Measurements from ENCODE around the gene APBB2.
A peak's percentile ranks its signal among the peaks of the same experiment; 100 is the strongest.
"Not testable (repeated sequence)": the region's sequence is repeated elsewhere in the genome, so short reads cannot be mapped to it uniquely, and the experiment has no call there.

APBB2 gene

GRCh38 chr4:40934676-40935075 lies 279.7 kb downstream of the APBB2 start:
- DNase-seq (ENCODE audit: low spot score), result no peak

- no peak for DNase-seq (ENCODE audit: low spot score)
Observed at GRCh38 chr4:40933272-40934053, 280.9 kb downstream of the APBB2 start.

DNA sequence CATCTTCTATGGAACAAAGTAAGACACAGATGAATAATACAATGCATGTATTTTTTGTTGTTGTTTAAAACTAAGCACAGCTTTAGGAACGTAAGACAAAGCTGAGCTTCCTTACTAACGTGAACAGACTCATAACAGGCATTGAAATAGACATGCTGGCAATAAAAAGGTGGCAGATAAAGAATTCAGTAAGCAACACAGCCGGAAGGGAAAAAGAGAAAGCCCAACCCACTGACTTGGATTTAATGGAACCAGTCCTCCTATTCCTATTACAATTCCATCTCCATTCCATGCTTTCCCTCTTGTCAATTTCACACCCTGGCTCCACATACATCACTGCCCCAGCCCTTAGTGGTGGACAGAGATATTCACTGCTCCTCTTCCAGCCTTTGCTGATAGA lies 282.5 kb downstream of the APBB2 start:
- DNase-seq (ENCODE audit: low spot score), result no peak

DNA sequence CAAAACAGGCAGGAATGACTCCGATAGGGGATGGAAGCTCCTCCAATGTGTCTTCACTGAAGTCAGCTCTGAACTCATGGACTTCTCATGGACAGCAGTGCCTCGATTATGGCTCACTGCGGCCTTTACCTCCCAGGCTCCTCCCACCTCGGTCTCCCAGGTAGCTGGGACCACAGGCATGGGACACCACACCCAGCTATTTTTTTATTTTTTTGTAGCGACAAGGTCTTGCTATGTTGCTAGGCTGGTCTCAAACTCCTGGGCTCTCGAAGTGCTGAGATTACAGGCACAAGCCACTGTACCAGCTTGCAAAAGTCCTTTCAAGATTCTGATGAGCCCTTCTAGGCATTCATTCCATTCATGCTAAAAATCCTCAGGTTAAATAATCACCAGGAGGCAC lies 283.1 kb downstream of the APBB2 start:
- DNase-seq (ENCODE audit: low spot score), result no peak

DNA sequence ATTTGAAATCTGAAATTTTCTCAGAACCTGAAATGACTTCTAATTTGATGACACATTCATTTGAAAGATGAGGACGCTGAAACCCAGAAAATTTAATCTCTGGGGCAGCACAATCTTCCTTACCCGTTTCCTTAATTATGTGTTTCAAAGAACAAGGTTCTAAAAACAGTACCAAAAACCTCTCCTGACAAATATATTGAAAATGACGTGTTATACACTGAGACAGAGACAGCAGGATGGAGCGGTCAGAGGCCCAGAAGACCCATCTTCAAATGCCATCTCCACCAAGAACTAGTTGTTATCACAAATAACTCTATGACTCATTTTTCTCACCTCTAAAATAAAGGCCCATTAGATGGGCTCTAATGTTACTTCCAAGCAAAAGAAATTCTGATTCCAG lies 287.3 kb downstream of the APBB2 start:
- no peak for DNase-seq (ENCODE audit: low spot score)

- DNase-seq (ENCODE audit: low spot score), result no peak
Observed at GRCh38 chr4:40924793-40925117, 289.6 kb downstream of the APBB2 start.

DNA sequence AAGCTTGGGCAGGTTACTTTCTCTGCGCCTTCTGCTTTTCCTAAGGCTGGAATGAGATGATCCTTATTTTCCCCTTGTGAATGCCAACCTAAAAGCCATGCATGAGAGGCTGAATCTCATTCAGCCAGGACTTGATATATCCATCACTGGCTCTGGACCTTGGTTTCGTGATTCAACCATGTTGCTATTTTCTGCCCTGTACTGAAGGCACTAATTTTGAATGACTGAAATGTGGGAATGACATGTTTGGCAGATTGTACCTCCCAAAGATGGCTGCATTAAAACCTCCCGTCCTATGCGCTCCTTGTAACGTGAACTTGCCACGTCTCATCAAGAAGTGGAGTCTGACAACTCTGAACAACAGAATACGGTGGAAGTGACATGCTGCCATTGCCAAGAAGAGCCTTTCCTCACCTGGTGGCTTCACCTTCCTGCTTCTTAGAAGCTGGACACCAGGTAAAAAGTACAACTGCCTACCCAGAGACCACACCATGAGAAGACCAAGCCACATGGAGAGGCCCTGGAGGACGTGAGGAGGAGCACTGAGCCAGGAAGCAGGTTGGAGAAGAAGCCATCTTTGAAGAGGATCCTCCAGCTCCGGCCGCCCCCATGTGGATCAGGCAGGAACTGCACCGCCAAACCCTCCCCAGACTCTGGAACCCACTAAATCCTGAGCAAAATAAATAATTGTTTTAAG lies 290.1 kb downstream of the APBB2 start:
- peak; percentile 46 for DNase-seq (ENCODE audit: low spot score)

DNA sequence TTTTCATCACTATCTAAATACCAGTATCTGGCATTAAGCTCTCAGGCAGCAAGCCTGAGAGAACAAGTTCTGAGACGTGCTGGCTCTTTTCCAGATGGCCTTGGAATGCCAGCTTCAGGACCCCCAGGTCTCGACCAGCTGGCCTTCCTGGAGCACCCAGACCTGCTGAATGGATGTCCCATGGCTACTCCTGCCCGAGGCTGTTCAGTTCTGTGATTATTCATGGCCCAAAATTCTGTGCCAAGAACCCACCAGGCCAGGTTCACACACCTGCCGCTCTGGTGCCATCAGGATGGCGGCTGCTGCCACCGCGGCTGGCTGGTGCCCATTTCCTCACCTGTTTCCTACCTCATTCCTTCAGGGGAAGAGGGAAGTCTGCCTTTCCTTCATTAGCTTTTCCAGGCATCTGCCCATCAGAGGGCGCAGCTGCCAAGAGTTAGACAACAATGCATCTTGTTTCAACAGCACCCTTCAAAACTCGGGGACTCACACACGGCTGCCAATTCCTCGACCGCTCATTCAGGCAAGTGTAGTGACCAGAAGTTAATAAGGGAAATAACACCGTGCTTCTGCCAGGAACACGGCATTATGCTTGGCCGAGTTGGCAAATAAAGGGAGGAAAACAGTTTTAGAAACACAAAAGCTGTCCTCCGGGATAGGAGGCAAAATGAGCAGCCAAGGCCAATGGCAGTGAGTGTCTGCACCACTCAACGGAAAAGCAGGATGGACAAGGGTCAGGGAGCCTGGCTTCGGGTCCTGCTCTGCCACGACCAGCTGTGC lies 290.8 kb downstream of the APBB2 start:
- no peak for DNase-seq (ENCODE audit: low spot score)

DNA sequence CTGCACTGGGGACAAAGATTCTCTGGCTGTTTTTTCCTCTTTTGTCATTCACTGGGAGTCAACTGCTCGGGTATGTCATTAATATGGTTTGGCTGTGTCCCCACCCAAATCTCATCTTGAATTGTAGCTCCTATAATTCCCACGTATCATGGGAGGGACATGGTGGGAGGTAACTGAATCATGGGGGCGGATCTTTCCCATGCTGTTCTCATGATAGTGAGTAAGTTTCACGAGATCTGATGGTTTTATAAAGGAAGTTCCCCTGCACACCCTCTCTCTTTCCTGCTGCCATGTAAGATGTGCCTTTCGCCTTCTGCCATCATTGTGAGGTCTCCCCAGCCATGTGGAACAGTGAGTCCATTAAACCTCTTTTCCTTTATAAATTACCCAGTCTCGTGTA lies 294.4 kb downstream of the APBB2 start:
- DNase-seq (ENCODE audit: low spot score), result not testable (repeated sequence)

DNA sequence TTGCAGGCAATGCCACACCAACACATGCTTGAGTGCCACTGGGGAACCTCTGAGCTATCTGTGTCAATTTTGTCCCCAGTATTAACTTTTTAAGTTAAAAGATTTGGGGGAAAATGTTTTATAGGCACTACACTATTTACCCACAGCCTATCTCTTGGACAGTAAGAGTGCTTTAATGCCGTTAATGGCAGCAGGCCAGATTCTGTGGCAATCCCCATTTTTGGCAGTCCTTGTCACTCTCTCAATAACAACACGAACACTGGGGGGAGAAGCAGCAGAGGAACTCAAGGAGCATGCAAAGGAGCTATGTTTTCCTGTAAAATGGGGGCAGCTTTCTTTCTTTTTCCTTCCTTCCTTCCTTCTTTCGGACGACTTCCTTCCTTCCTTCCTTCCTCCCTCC lies 296.0 kb downstream of the APBB2 start:
- no peak for DNase-seq (ENCODE audit: low spot score)

DNA sequence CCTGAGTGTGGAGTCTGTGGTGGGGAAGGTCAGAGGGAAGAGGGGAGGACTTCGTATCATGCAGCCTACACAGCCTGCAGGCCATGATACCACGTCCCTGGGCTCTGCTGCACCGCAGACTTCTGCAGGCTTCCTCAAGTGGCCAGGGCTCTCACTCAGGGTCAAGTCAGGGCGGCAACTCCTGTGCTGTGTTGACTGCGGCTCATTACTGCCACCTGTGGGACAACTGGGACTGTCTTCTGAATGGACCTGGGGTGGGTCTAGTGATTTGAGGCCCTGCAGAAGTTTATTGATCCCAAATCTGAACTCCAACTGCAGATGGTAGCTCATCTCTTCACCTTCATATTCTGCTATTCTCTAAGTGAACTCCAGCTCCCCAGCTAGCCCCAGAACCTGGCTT lies 297.5 kb downstream of the APBB2 start:
- peak; percentile 16 for DNase-seq (ENCODE audit: low spot score)

- no peak for DNase-seq (ENCODE audit: low spot score)
Observed at GRCh38 chr4:40916218-40916555, 298.2 kb downstream of the APBB2 start.

DNA sequence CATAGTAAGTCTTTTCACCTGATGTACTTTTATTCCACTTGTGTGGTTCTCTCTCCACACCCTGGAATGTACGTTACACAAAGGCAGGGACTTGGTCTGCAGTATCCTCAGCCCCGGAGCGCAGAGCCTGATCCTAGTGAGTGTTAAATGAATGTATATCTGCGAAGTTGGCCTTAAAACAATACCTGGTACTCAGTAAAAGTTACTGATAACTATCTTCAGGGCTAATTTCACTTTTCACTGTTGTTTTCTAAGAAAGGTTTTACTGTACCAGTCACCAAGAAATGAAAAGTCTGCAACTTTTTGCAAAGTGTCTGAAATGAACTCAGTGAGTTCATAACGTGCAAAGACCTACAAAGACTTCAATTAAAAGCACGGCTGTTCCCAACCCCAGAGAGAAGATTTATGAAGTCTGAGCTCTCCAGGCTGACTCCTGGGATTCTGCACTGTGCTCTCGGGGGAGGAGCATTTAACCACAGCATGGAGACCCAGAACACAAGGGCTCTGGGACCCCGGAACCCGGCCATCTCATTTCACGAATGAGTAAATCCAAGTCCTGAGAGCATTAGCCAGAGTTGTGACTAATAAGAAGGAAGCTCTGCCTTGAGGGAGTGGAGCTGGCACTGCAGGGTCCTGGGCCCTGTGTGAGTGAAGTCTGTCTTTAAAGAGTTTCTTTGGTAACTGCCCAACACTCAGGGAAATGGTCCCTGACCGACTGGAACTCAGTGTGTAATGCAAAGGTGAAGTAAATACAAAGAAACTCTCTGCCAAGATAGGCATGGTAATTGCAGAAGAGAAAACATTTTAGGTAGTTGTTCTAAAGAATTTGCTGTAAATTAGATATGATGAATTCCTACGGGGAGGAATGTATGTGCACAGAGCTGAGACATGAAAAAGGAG lies 298.8 kb downstream of the APBB2 start:
- no peak for DNase-seq (ENCODE audit: low spot score)

DNA sequence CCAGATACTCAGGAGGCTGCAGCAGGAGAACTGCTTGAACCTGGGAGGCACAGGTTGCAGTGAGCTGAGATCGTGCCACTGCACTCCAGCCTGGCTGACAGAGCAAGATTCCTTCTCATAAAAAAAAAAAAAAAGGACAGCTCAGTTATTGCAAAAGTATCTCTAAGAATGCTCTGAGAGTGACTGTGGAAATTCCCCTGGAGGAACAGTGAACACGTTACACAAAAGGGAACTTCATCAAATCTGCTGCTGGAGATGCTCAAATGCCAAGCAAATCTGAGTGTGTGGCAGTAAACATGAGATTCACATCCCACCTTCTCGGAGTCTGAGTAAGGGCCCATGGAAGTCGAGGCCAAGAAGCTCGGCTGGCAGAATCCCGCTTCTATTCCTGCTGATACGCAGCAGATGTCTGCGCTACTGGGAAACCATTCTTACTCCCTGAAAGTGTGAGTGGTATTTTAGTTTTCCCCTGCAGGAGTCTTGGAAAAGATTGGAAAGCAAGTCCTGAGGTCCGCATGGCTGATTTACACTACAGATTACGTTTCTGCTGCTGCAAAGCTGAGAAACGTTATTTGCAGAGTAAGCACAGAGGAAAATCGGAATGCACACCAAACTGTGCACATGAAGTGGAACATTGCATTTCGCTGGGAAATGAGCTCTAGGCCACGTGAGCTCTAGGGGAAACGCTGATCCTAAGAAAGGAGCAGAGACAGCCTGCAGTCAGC lies 301.7 kb downstream of the APBB2 start:
- no peak for DNase-seq (ENCODE audit: low spot score)

DNA sequence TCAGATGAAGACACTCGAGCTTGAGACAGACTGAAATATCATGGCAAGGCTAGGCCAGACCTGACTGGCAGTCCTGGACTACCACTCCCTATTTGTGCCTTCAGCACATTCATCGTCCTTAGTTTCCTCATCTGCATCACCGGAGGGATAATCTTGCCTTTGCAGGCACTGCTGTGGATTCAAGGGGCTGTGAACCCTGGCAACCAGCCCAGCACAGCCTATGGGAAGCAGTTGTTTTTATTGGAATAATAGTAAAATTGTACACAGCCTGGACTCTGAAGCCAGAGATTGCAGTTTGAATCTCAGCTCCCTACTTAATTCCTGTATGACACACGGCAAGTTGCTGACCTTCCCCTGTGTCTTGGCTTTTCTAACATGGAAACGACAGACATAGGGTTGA lies 303.6 kb downstream of the APBB2 start:
- DNase-seq (ENCODE audit: low spot score), result no peak

DNA sequence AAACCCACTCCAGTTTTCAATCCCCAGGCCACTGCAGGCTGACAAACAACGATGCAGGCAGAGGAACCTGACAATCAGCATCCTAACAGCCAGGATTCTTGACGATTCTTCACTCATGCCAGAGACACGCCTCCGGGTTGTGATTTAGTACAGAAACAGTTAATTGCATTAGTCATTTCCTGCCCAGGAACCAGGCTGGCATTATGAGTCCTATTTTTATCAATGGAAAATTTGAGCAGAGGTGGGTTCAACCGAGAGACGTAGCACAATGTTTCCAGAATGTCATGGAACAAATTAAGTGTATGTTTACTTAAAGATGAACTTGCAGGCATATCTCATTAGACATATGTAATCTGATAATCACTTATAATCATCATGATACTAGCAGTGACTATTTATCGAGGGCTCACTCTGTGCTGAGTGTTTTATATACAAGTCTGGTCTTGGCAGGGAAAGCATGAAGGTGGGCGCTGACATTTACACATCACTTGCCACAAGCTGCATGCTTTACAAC lies 304.9 kb downstream of the APBB2 start:
- peak; percentile 63 for DNase-seq (ENCODE audit: low spot score)

DNA sequence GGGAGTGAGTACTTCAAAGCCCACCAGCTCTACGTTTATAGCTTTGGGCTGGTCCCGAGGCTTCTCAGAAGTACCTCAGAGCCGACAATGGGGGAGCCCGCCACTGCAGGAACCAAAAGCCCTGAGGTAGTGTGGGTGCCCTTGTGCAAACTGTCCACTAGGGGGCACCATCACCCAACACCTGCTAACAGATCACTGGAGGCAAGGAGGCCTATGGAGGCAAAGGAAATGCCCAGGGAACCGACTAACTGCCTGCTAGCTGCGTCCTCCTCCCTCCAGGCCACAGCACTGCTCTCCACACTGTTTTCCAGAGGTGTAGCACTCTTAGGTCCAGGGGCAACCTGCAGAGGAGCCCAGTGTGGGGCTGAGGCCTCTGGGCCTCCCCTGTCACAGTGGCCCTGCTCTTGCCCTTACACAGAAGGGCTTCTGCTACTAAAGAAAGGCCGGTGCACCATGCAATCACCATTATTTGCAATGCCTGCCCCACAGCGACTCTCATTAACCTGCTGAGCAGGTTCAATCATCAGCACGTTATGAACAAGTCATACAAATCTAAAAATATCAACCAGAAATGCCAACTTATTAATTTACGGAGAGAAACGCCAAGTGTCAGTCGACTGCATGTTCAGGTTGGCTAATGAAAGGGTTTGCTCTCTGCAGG lies 305.5 kb downstream of the APBB2 start:
- peak; percentile 71 for DNase-seq (ENCODE audit: low spot score)

- peak; percentile 51 for DNase-seq (ENCODE audit: low spot score)
Observed at GRCh38 chr4:40908297-40908696, 306.0 kb downstream of the APBB2 start.

GRCh38 chr4:40905414-40905813 lies 308.9 kb downstream of the APBB2 start:
- DNase-seq (ENCODE audit: low spot score), result no peak

- DNase-seq (ENCODE audit: low spot score), result not testable (repeated sequence)
Observed at GRCh38 chr4:40900531-40900930, 313.8 kb downstream of the APBB2 start.

Data from LoVo (cell line).